Endothelial cell of umbilical vein (primary cell): ENCODE results near the gene TRIM46. TPM values are rescaled to one million over a fixed set of nuclear protein-coding genes. Genes with fewer than 3 reads are reported as not detected.

Source experiments
- BruUV-seq: library from RNA; stranded (reverse); fragments of 400-500 nt; replicated peaks from 2 replicates; lab custom pipeline; 2021; lab: Mats Ljungman, UMichigan
- CTCF ChIA-PET: fragments of 300-600, 350-600 bp; sonication (Branson Sonifier 250); formaldehyde crosslinking; loops from one replicate; lab custom pipeline; 2021; ENCODE audit warnings: antibody characterized with exemption, inconsistent platforms; lab: Charles Lee
- POLR2A ChIA-PET: fragments of 300-600, 350-600 bp; sonication (Branson Sonifier 250); formaldehyde crosslinking; loops from one replicate; lab custom pipeline; 2021; ENCODE audit warnings: antibody characterized with exemption, inconsistent platforms; lab: Charles Lee
- DNase-seq: peaks from one replicate; pipeline ENCODE4 v3.0.0-alpha.2; 2011; ENCODE audit warnings: low read depth, low spot score
- FAIRE-seq: peaks from 2 replicates; lab custom pipeline; 2011; peaks lifted over from hg19 to GRCh38; lab: Jason Lieb, UNC
- H2AFZ ChIP-seq: 2 replicates; pipeline ENCODE4 v1.6.0; 2012; ENCODE audit warnings: low read depth, low read length, control low read depth, inconsistent platforms
- H3K27ac ChIP-seq: 2 replicates; pipeline ENCODE4 v1.5.1; 2011; ENCODE audit warnings: low read depth, mild to moderate bottlenecking, control low read depth, low read length, moderate library complexity; ENCODE audit not compliant: insufficient read depth
- H3K27me3 ChIP-seq, 2 experiments: 2 replicates each; pipeline versions ENCODE4 v1.6.0 to v1.6.1; 2011; ENCODE audit warnings: low read length in 2 of 2, mixed read lengths in 1 of 2; ENCODE audit not compliant: control insufficient read depth in 2 of 2, insufficient read depth in 2 of 2
- H3K36me3 ChIP-seq, 2 experiments: 2 replicates in 1 of 2; 3 replicates in 1 of 2; pipeline ENCODE4 v1.5.1; 2011; ENCODE audit warnings: low read length in 2 of 2, mild to moderate bottlenecking in 1 of 2, moderate library complexity in 1 of 2; ENCODE audit not compliant: control insufficient read depth in 2 of 2, insufficient read depth in 2 of 2; ENCODE audit errors: extremely low read depth in 1 of 2
- H3K4me1 ChIP-seq: 3 replicates; pipeline ENCODE4 v1.5.1; 2011; ENCODE audit warnings: mild to moderate bottlenecking, low read length; ENCODE audit not compliant: control insufficient read depth, insufficient read depth; ENCODE audit errors: extremely low read depth
- H3K4me2 ChIP-seq: 2 replicates; pipeline ENCODE4 v1.6.1; 2011; ENCODE audit warnings: low read length, control low read depth, mixed read lengths; ENCODE audit not compliant: insufficient read depth
- H3K4me3 ChIP-seq, 3 experiments: fragments of 200-600 bp in 1 of 3; sonication (generic), shearing (Covaris generic) in 1 of 3; replicated peaks in 1 of 3; 2 replicates each; pipeline ENCODE4 v1.5.1; 2011 to 2016; ENCODE audit warnings: control low read depth in 3 of 3, low read length in 3 of 3, mild to moderate bottlenecking in 2 of 3, inconsistent platforms in 1 of 3, low read depth in 1 of 3, moderate library complexity in 1 of 3; ENCODE audit not compliant: insufficient read depth in 1 of 3
- H3K79me2 ChIP-seq: 2 replicates; pipeline ENCODE4 v1.6.0; 2012; ENCODE audit warnings: low read length, inconsistent platforms; ENCODE audit not compliant: control insufficient read depth, insufficient read depth
- H3K9ac ChIP-seq: replicated peaks from 2 replicates; pipeline ENCODE3; 2011; ENCODE audit warnings: low read length, control low read depth; ENCODE audit not compliant: insufficient read depth; ENCODE audit errors: extremely low read depth
- H3K9me1 ChIP-seq: replicated peaks from 3 replicates; pipeline ENCODE4 v1.6.0; 2011; ENCODE audit warnings: mild to moderate bottlenecking, low read length; ENCODE audit not compliant: control insufficient read depth, insufficient read depth; ENCODE audit errors: extremely low read depth
- H3K9me3 ChIP-seq: replicated peaks from 2 replicates; pipeline ENCODE4 v1.5.1; 2012; ENCODE audit warnings: low read length, inconsistent platforms; ENCODE audit not compliant: control insufficient read depth, insufficient read depth
- H4K20me1 ChIP-seq: replicated peaks from 2 replicates; pipeline ENCODE3; 2011; ENCODE audit warnings: mild to moderate bottlenecking, low read length; ENCODE audit not compliant: control insufficient read depth, insufficient read depth; ENCODE audit errors: extremely low read depth
- EZH2 ChIP-seq: IDR thresholded peaks from 2 replicates; pipeline ENCODE4 v1.6.1; 2012; ENCODE audit warnings: borderline replicate concordance, low read depth, mild to moderate bottlenecking, moderate library complexity, low read length, inconsistent platforms; ENCODE audit not compliant: severe bottlenecking
- FOS ChIP-seq: IDR thresholded peaks from 2 replicates; pipeline ENCODE4 v1.6.1; 2011; ENCODE audit warnings: mild to moderate bottlenecking, low read length, moderate library complexity, borderline replicate concordance; ENCODE audit not compliant: insufficient read depth
- GATA2 ChIP-seq: IDR thresholded peaks from 2 replicates; pipeline ENCODE4 v1.7.0; 2011; ENCODE audit warnings: low read depth, mild to moderate bottlenecking, moderate library complexity, mixed read lengths, low read length; ENCODE audit not compliant: insufficient read length, insufficient read depth
- JUN ChIP-seq: IDR thresholded peaks from 2 replicates; pipeline ENCODE4 v1.6.1; 2011; ENCODE audit warnings: borderline replicate concordance, low read depth; ENCODE audit not compliant: insufficient read length, insufficient read depth
- MYC ChIP-seq: IDR thresholded peaks from one replicate; pipeline ENCODE4 v1.6.1; 2011; ENCODE audit warnings: mild to moderate bottlenecking, low read depth, low read length
- POLR2A ChIP-seq: IDR thresholded peaks from 2 replicates; pipeline ENCODE4 v1.6.1; 2012; ENCODE audit warnings: low read depth, mild to moderate bottlenecking, control low read depth, low read length
- POLR2AphosphoS5 ChIP-seq: IDR thresholded peaks from 2 replicates; pipeline ENCODE4 v1.6.1; 2012; ENCODE audit warnings: low read depth, mild to moderate bottlenecking, control low read depth, low read length, moderate library complexity; ENCODE audit not compliant: insufficient read depth
- dilution Hi-C: fragments of 300-500 bp; cut with MboI; formaldehyde crosslinking; loops from one replicate; pipeline ENCODE4 v1.15.0; 2019; ENCODE audit warnings: low sequenced_read_pairs; ENCODE audit not compliant: extremely low pct_ligation_motif_present
- intact Hi-C: fragments of 100-400 bp; cut with micrococcal nuclease; formaldehyde crosslinking; loops from one replicate; pipeline ENCODE4 v1.10.0; 2022
- polyA plus RNA-seq, 4 experiments: library from polyadenylated mRNA; depleted of rRNA in 3 of 4; stranded (reverse) in 3 of 4; unstranded in 1 of 4; fragments of >200 nt; gene quantifications; 2 replicates each; pipeline versions ENCODE4 v1.2.1 to v1.2.3, GENCODE V29; 2011 to 2012; ENCODE audit warnings: missing spikeins in 1 of 4
- total RNA-seq: library from RNA; stranded (reverse); gene quantifications from 2 replicates; pipeline ENCODE4 v1.2.3, GENCODE V29; 2021
- TF ChIP-seq, protein P1 (sequence below), 2 donors: IDR thresholded peaks; 1 replicate in 1 of 2; 2 replicates in 1 of 2; pipeline ENCODE4 v1.5.1; 2011; ENCODE audit warnings: low read length in 2 of 2, mild to moderate bottlenecking in 2 of 2, moderate library complexity in 2 of 2, control low read depth in 1 of 2, inconsistent platforms in 1 of 2, low read depth in 1 of 2; ENCODE audit not compliant: insufficient read depth in 1 of 2; ENCODE audit errors: extremely low read depth in 1 of 2
- TF ChIP-seq, protein P2 (sequence below): IDR thresholded peaks from 2 replicates; pipeline ENCODE4 v1.6.1; 2011; ENCODE audit not compliant: insufficient read depth, insufficient read length

The TRIM46 gene
- total and polyA plus RNA-seq, 2 donors (not counting 3 experiments of a cell fraction or from before 2014, with no cell fraction given) = 9.5 to 10.0 TPM

DNA sequence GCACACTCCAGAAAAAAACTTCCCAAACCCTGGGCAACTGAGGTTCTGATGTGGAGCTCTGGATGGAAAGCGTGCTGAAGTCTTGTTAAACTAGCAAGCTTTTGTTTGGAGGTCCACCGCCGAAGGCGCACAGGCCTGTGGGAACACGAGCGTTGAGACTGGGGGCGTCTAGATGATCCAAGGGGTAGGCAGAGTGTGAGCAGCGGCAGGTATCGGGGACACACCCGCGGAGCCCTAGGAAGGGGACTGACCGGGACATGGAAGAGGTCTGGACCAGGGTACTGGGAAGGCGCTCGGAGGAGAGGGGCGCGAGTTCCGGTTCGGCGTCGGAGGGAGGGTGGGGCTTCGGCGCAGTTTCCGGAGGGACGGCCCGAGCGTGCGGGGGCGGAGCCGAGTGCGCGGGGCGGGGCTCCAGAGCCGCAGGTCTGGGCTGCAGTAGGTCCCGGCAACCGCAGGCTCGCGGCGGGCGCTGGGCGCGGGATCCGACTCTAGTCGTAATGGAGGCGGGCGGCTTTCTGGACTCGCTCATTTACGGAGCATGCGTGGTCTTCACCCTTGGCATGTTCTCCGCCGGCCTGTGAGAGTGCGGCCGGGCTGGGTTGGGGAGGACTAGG, 38.1 kb upstream of the TRIM46 start, which contains the start of gene SLC50A1:
SLC50A1 (plus strand) TSS at position 438 of the 614 bp plus-strand sequence; CDS start at position 498, 60 bp downstream.
- peak within 1 kb of the TSS; percentile 82 for H3K4me2 ChIP-seq
- H3K4me3 ChIP-seq = peak within 1 kb of the TSS; percentile 21 to 62 (median 53)
- FAIRE-seq (no peak), DNase-seq (peak; percentile 97)
- H3K27ac ChIP-seq = peak within 1 kb of the TSS; percentile 98
- CTCF ChIA-PET = interaction anchor here (0.9 to 15.5 kb wide), 9 partner anchors 11 to 58 kb away, joined by 3 to 204 read pairs (median 5); partner anchors contain the start of gene KRTCAP2
- dilution Hi-C loops (no loop called here), intact Hi-C loops (loop anchor here (1.0 kb wide), 3 partner anchors 8 to 41 kb away; partner anchors contain the start of gene EFNA1)
- no peaks in the 10 kb centered on the region for H3K9me3 ChIP-seq
- peak within 1 kb of the TSS; percentile 91 for H3K9ac ChIP-seq
- H3K79me2 ChIP-seq = peaks cover 36% of the 10 kb centered on the region
- BruUV-seq = no TSS peak
- peaks cover 22 to 30% of the 10 kb centered on the region in 2 experiments for H3K36me3 ChIP-seq
- no peaks in the 10 kb centered on the region for H3K27me3 ChIP-seq
- POLR2A ChIA-PET = interaction anchor here (1.3 to 1.5 kb wide), 2 partner anchors 32 to 38 kb away, joined by 3 to 4 read pairs; partner anchors contain the start of gene KRTCAP2
- TF ChIP-seq, protein P1, sequence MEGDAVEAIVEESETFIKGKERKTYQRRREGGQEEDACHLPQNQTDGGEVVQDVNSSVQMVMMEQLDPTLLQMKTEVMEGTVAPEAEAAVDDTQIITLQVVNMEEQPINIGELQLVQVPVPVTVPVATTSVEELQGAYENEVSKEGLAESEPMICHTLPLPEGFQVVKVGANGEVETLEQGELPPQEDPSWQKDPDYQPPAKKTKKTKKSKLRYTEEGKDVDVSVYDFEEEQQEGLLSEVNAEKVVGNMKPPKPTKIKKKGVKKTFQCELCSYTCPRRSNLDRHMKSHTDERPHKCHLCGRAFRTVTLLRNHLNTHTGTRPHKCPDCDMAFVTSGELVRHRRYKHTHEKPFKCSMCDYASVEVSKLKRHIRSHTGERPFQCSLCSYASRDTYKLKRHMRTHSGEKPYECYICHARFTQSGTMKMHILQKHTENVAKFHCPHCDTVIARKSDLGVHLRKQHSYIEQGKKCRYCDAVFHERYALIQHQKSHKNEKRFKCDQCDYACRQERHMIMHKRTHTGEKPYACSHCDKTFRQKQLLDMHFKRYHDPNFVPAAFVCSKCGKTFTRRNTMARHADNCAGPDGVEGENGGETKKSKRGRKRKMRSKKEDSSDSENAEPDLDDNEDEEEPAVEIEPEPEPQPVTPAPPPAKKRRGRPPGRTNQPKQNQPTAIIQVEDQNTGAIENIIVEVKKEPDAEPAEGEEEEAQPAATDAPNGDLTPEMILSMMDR (IDR thresholded peaks at IDR 0.05; ENCODE audit: extremely low read depth in 1 of 2, insufficient read depth in 1 of 2, low read depth in 1 of 2, low read length in 2 of 2) = peak in 1 of 2 donors; percentile 32
- TF ChIP-seq, protein P2, sequence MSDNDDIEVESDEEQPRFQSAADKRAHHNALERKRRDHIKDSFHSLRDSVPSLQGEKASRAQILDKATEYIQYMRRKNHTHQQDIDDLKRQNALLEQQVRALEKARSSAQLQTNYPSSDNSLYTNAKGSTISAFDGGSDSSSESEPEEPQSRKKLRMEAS = no peak
- TF ChIP-seq MYC (no peak), POLR2AphosphoS5 (peak; percentile 93), GATA2 (no peak), FOS (no peak), JUN (no peak), EZH2 (no peak), POLR2A (peak; percentile 93)
- no peaks in the 10 kb centered on the region for H4K20me1 ChIP-seq
- H3K9me1 ChIP-seq = no peaks in the 10 kb centered on the region
- H2AFZ ChIP-seq = peak within 1 kb of the TSS; percentile 32
- H3K4me1 ChIP-seq = peaks cover 49% of the 10 kb centered on the region
